Measurements from ENCODE around the gene RASSF8.

DNA sequence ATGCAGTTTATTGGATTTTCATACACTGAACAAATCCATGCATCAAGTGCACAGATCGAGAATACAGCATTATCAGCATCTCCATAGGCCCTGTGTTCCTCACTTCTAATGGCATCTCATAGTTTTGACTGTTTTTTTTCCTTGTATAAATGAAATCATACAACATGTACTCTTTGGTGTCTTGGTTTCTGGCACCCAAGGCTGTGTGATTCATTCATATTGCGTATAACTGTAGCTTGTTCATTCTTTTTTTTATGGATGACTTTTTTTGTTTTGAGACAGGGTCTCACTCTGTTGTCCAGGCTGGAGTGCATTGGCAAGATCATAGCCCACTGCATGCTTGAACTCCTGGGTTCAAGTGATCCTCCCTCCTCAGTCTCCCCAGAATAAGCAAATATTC is 14.3 kb downstream of the RASSF8 start:
- TF ChIP-seq, protein P1, sequence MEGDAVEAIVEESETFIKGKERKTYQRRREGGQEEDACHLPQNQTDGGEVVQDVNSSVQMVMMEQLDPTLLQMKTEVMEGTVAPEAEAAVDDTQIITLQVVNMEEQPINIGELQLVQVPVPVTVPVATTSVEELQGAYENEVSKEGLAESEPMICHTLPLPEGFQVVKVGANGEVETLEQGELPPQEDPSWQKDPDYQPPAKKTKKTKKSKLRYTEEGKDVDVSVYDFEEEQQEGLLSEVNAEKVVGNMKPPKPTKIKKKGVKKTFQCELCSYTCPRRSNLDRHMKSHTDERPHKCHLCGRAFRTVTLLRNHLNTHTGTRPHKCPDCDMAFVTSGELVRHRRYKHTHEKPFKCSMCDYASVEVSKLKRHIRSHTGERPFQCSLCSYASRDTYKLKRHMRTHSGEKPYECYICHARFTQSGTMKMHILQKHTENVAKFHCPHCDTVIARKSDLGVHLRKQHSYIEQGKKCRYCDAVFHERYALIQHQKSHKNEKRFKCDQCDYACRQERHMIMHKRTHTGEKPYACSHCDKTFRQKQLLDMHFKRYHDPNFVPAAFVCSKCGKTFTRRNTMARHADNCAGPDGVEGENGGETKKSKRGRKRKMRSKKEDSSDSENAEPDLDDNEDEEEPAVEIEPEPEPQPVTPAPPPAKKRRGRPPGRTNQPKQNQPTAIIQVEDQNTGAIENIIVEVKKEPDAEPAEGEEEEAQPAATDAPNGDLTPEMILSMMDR (conservative IDR thresholded peaks at IDR 0.05; ENCODE audit: low read length), result no peak
- no peak for TF ChIP-seq EZH2phosphoT487 (IDR thresholded peaks at IDR 0.05; ENCODE audit: borderline replicate concordance)

Measured in Loucy (cell line).